H7 (cell line): ENCODE measurements around the gene IGSF1. TPM values are rescaled to one million over a fixed set of nuclear protein-coding genes. Genes with fewer than 3 reads are reported as not detected.
"Not testable (repeated sequence)": the region's sequence is repeated elsewhere in the genome, so short reads cannot be mapped to it uniquely, and the experiment has no call there.

Experiments
- DNase-seq: peaks from one replicate; pipeline ENCODE4 v3.0.0; 2012
- H3K27me3 ChIP-seq: 2 replicates; pipeline ENCODE4 v1.6.0; 2011; ENCODE audit warnings: mild to moderate bottlenecking, low read length; ENCODE audit not compliant: control insufficient read depth, insufficient read depth
- H3K36me3 ChIP-seq: replicated peaks from 2 replicates; pipeline ENCODE4 v1.5.1; 2011; ENCODE audit warnings: low read length; ENCODE audit not compliant: control insufficient read depth, insufficient read depth
- H3K4me3 ChIP-seq: 2 replicates; pipeline ENCODE4 v1.5.1; 2011; ENCODE audit warnings: low read depth, mild to moderate bottlenecking, control low read depth, low read length, moderate library complexity; ENCODE audit not compliant: insufficient read depth
- total RNA-seq: library from RNA; depleted of rRNA; stranded (reverse); fragments of >200 nt; shearing (Covaris generic); gene quantifications from 2 replicates; pipeline ENCODE4 v1.2.3, GENCODE V29; 2014; rRNA removed

The IGSF1 gene
- total RNA-seq, 1 experiment from 2014 or later = 13.4 TPM

GRCh38 chrX:131250984-131251738, 37.9 kb downstream of the IGSF1 start:
- peak overlapping the region; percentile 26 for H3K4me3 ChIP-seq
- DNase-seq, H3K36me3 ChIP-seq, H3K27me3 ChIP-seq: not testable (repeated sequence)

GRCh38 chrX:131239057-131239456, 50.0 kb downstream of the IGSF1 start:
- Histone ChIP-seq H3K27me3 (no peaks in the 10 kb centered on the region), H3K36me3 (no peaks in the 10 kb centered on the region), H3K4me3 (no peak overlapping the region)
- DNase-seq = no peak

- Histone ChIP-seq H3K27me3 (no peaks in the 10 kb centered on the region), H3K4me3 (no peak overlapping the region), H3K36me3 (no peaks in the 10 kb centered on the region)
- DNase-seq = no peak
These were observed 51.7 kb downstream of the IGSF1 start for GRCh38 chrX:131237363-131237762.

- no peaks in the 10 kb centered on the region for H3K36me3 ChIP-seq
- no peak for DNase-seq
- no peaks in the 10 kb centered on the region for H3K27me3 ChIP-seq
- no peak overlapping the region for H3K4me3 ChIP-seq
These were observed 53.1 kb downstream of the IGSF1 start for GRCh38 chrX:131235768-131236545.

- H3K4me3 ChIP-seq = no peak overlapping the region
- H3K36me3 ChIP-seq = no peaks in the 10 kb centered on the region
- no peaks in the 10 kb centered on the region for H3K27me3 ChIP-seq
- DNase-seq = no peak
These were observed 61.5 kb downstream of the IGSF1 start for GRCh38 chrX:131227608-131228007.

- no peaks in the 10 kb centered on the region; the same call in 1 of the 2 replicates for H3K27me3 ChIP-seq
- no peaks in the 10 kb centered on the region for H3K36me3 ChIP-seq
- DNase-seq = no peak
- H3K4me3 ChIP-seq = no peak overlapping the region
These were observed 62.5 kb downstream of the IGSF1 start for GRCh38 chrX:131226591-131226990.

GRCh38 chrX:131225078-131225477, 64.0 kb downstream of the IGSF1 start:
- no peak for DNase-seq
- Histone ChIP-seq H3K4me3 (no peak overlapping the region), H3K27me3 (no peaks in the 10 kb centered on the region; the same call in 1 of the 2 replicates), H3K36me3 (no peaks in the 10 kb centered on the region)

Other genes with a start within 250 kb of the IGSF1 start
- gene ARHGAP36, start 231.0 kb downstream of the IGSF1 start, total RNA-seq = 0.28 and 0.30 TPM in 2 replicates